HEK293T (cell line): ENCODE data around the gene LMTK3.

Experiments
- ARNT ChIP-seq: fragments of 450-650 bp; IDR thresholded peaks from 2 replicates; pipeline ENCODE4 v1.6.1; 2017; ENCODE audit warnings: mild to moderate bottlenecking
- BHLHE40 ChIP-seq: fragments of 450-650 bp; IDR thresholded peaks from 2 replicates; pipeline ENCODE4 v1.6.1; 2016; ENCODE audit warnings: mild to moderate bottlenecking, moderate library complexity, borderline replicate concordance
- FOXK2 ChIP-seq: fragments of 450-650 bp; IDR thresholded peaks from 2 replicates; pipeline ENCODE4 v1.6.1; 2016; ENCODE audit warnings: mild to moderate bottlenecking
- FOXM1 ChIP-seq: fragments of 450-650 bp; IDR thresholded peaks from 2 replicates; pipeline ENCODE4 v1.6.1; 2017; ENCODE audit warnings: mild to moderate bottlenecking, borderline replicate concordance
- L3MBTL2 ChIP-seq: fragments of 450-650 bp; conservative IDR thresholded peaks from 2 replicates; pipeline ENCODE4 v1.6.1; 2016; ENCODE audit warnings: mild to moderate bottlenecking
- NFRKB ChIP-seq: fragments of 450-650 bp; IDR thresholded peaks from 2 replicates; pipeline ENCODE4 v1.6.1; 2016; ENCODE audit warnings: mild to moderate bottlenecking, moderate library complexity
- PKNOX1 ChIP-seq: fragments of 450-650 bp; IDR thresholded peaks from 2 replicates; pipeline ENCODE4 v1.6.1; 2016
- SP1 ChIP-seq: fragments of 450-650 bp; IDR thresholded peaks from 2 replicates; pipeline ENCODE4 v1.6.1; 2017
- SUZ12 ChIP-seq: fragments of 450-650 bp; IDR thresholded peaks from 2 replicates; pipeline ENCODE4 v1.6.1; 2016; ENCODE audit warnings: mild to moderate bottlenecking
- TARDBP ChIP-seq: fragments of 450-650 bp; IDR thresholded peaks from 2 replicates; pipeline ENCODE4 v1.6.1; 2016
- ZNF384 ChIP-seq: fragments of 450-650 bp; IDR thresholded peaks from 2 replicates; pipeline ENCODE4 v1.6.1; 2016

DNA sequence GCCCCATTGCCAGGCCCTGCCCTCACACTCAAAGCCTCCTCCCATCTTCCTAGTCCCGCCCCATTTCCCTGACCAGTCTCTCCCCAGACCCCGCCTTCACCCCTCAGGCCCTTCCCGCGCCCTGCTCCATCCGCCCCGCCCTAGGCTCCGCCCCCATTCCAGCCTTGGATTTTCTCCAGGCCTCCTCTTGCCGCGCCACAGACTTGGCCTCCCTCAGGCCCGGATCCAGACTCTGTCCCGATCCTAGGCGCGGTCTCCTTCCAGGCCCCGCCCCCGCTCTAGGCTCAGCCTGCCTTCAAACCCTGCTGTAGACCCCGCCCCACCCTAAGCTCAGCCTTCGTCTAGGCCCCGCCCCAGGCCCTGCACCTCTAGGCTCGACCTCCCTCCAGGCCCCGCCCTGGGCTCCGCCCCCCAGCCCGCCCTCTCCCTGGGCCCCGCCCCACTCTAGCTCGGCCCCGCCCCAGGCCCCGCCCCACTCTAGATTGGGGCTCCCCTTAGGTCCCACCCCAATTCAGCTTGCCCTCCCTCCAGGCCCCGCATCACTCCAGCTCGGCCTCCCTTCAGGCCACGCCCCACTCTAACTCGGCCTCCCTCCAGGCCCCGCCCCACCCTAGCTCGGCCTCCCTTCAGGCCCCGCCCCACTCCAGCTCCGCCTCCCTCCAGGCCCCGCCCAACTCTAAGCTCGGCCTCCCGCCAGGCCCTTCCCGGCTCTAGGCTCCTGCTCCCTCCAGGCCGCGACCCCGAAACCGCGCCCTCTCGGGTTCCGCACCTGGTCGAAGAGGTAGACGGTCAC, 18.5 kb downstream of the LMTK3 start:
- TF ChIP-seq SUZ12 (no peak), BHLHE40 (no peak), TARDBP (no peak), SP1 (peak; percentile 74), L3MBTL2 (no peak), PKNOX1 (no peak), NFRKB (no peak), FOXK2 (no peak), FOXM1 (no peak), ARNT (no peak), ZNF384 (no peak)
